SH-SY5Y (cell line): ENCODE measurements around the gene NTM.

Source experiments
- GATA2 ChIP-seq: IDR thresholded peaks from 2 replicates; pipeline ENCODE4 v1.6.1; 2011; ENCODE audit warnings: mild to moderate bottlenecking, low read depth, low read length
- GATA3 ChIP-seq: IDR thresholded peaks from 2 replicates; pipeline ENCODE4 v1.6.1; 2011; ENCODE audit warnings: low read depth, mild to moderate bottlenecking, low read length, moderate library complexity

DNA sequence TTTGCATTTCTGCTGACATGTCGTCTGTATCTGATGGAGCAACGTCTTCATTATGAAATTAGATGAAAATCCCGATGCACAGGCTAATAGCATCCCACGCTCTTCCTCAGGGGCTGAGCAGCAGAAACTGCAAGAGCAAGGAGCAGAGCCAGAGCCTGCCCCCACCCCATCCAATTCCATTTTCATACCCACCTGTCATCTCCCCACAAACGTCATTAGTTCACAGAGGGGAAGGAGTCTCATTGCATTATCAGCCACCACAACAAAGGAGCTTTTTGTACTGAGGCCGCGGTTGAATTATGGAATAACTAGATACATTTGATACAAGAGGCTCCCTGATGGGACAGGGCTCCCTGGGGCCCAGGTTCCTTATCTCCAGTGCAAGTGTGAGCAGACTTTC is 515.0 kb downstream of the NTM start:
- TF ChIP-seq GATA3 (no peak), GATA2 (no peak)
